Upper lobe of left lung (tissue), 6 donors: ENCODE measurements around the gene OR4D9. TPM values are rescaled to one million over a fixed set of nuclear protein-coding genes. Genes with fewer than 3 reads are reported as not detected.
"Not testable (repeated sequence)": the region's sequence is repeated elsewhere in the genome, so short reads cannot be mapped to it uniquely, and the experiment has no call there.

Experiments used
- ATAC-seq, 2 donors: fragments of 200-7000 bp; cut with Tn5 transposase; one replicate each; pipeline ENCODE4 v1.9.1; 2022; ENCODE audit warnings: mild to moderate bottlenecking in 2 of 2, moderate library complexity in 2 of 2; ENCODE audit not compliant: low FRiP score in 2 of 2
- DNase-seq, 2 donors: peaks; one replicate each; pipeline ENCODE4 v3.0.0-alpha.2; 2019 to 2020
- H3K27ac ChIP-seq, 4 donors: fragments of 200-600 bp; sonication (generic); one replicate each; pipeline ENCODE4 v1.5.1; 2016 to 2019
- H3K27me3 ChIP-seq, 4 donors: fragments of 200-600 bp; sonication (generic); one replicate each; pipeline ENCODE4 v1.5.1; 2017 to 2019
- H3K36me3 ChIP-seq, 4 donors: fragments of 200-600 bp; sonication (generic); one replicate each; pipeline ENCODE4 v1.5.1; 2016 to 2019
- H3K4me1 ChIP-seq, 4 donors: fragments of 200-600 bp; sonication (generic); one replicate each; pipeline ENCODE4 v1.5.1; 2018 to 2019
- H3K4me3 ChIP-seq, 4 donors: fragments of 200-600 bp; sonication (generic); one replicate each; pipeline ENCODE4 v1.5.1; 2017 to 2019; ENCODE audit warnings: mild to moderate bottlenecking in 2 of 4, moderate library complexity in 1 of 4
- H3K9me3 ChIP-seq, 4 donors: fragments of 200-600 bp; sonication (generic); one replicate each; pipeline ENCODE4 v1.5.1; 2018 to 2019
- EP300 ChIP-seq, 4 donors: sonication (generic); formaldehyde crosslinking; IDR thresholded peaks; one replicate each; pipeline ENCODE4 v1.5.1; 2017; ENCODE audit warnings: antibody characterized with exemption in 4 of 4, control low read depth in 2 of 4
- POLR2A ChIP-seq, 4 donors: fragments of 450-650 bp; IDR thresholded peaks; one replicate each; pipeline ENCODE4 v1.5.1; 2016 to 2017; ENCODE audit warnings: antibody characterized with exemption in 4 of 4, mild to moderate bottlenecking in 2 of 4
- POLR2AphosphoS5 ChIP-seq, 2 donors: sonication (generic); formaldehyde crosslinking; IDR thresholded peaks; one replicate each; pipeline ENCODE4 v1.5.1; 2017; ENCODE audit warnings: antibody characterized with exemption in 2 of 2
- WGBS, 2 donors: methylation state at CpG; one replicate each; pipeline ENCODE4 v1.1.5; 2017 to 2018; 5-methylcytosine and 5-hydroxymethylcytosine counted together
- total RNA-seq, 6 donors: library from RNA; depleted of rRNA in 4 of 6; stranded (reverse); fragments of >200 nt in 4 of 6; gene quantifications; one replicate each; pipeline versions ENCODE4 v1.1.0 to v1.2.1, GENCODE V29; 2016 to 2021
- TF ChIP-seq, protein P1 (sequence below), 6 experiments: fragments of 450-650 bp in 4 of 6; fragments of 200-600 bp in 2 of 6; sonication (generic) in 2 of 6; IDR thresholded peaks; one replicate each; pipeline ENCODE4 v1.5.1; 2016 to 2019; ENCODE audit warnings: antibody characterized with exemption in 6 of 6
- donor health status: DM: no; HTN: no; CAD: no; lungs with moderate emphysema.
- donor health status: DM: no; HTN: yes; CAD: no; lungs with severe emphysema.

OR4D9 gene
- total RNA-seq, 6 donors from 2014 or later = not detected

DNA sequence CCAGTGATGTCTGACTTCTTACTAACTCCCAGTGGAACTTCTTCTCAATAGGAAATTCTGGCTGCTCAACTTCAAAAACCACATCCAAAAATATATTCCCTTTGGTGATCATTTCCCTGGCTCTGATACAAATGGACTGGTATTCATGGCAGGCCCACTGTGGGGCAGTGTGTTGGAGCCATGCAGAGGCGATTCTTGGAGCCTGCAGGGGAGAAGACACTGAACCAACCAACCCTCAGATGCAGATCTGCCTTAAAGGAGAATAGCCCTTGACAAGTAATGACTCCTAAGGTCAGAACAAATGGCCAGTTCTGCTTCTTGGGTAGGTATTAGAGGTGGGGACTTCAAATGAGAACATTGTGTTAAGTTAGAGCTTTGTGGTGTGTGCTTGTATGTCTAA is 12.2 kb downstream of the OR4D9 start:
- no peaks in the 10 kb centered on the region for H3K9me3 ChIP-seq
- TF ChIP-seq POLR2AphosphoS5 (IDR thresholded peaks at IDR 0.05) (no peak), EP300 (IDR thresholded peaks at IDR 0.05) (no peak), POLR2A (IDR thresholded peaks at IDR 0.05) (no peak)
- TF ChIP-seq, protein P1, sequence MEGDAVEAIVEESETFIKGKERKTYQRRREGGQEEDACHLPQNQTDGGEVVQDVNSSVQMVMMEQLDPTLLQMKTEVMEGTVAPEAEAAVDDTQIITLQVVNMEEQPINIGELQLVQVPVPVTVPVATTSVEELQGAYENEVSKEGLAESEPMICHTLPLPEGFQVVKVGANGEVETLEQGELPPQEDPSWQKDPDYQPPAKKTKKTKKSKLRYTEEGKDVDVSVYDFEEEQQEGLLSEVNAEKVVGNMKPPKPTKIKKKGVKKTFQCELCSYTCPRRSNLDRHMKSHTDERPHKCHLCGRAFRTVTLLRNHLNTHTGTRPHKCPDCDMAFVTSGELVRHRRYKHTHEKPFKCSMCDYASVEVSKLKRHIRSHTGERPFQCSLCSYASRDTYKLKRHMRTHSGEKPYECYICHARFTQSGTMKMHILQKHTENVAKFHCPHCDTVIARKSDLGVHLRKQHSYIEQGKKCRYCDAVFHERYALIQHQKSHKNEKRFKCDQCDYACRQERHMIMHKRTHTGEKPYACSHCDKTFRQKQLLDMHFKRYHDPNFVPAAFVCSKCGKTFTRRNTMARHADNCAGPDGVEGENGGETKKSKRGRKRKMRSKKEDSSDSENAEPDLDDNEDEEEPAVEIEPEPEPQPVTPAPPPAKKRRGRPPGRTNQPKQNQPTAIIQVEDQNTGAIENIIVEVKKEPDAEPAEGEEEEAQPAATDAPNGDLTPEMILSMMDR (IDR thresholded peaks at IDR 0.05) = no peak
- 25 to 50% methylated on average over 1 of the region's 1 CpG for WGBS, 2 donors
- no peaks in the 10 kb centered on the region for H3K27me3 ChIP-seq
- H3K27ac ChIP-seq = no peak overlapping the region
- DNase-seq (no peak), ATAC-seq (peak in 1 of 2 donors; percentile 34)
- no peaks in the 10 kb centered on the region for H3K36me3 ChIP-seq
- H3K4me3 ChIP-seq = no peak overlapping the region
- no peaks in the 10 kb centered on the region for H3K4me1 ChIP-seq

GRCh38 chr11:59528711-59529110 is 17.4 kb downstream of the OR4D9 start:
- ATAC-seq = no peak
- Histone ChIP-seq H3K9me3 (no peaks in the 10 kb centered on the region), H3K27me3 (no peaks in the 10 kb centered on the region), H3K4me1 (no peaks in the 10 kb centered on the region), H3K4me3 (no peak overlapping the region), H3K36me3 (no peaks in the 10 kb centered on the region), H3K27ac (no peak overlapping the region)
- DNase-seq = no peak
- TF ChIP-seq EP300 (IDR thresholded peaks at IDR 0.05) = no peak
- no peak for TF ChIP-seq POLR2A (IDR thresholded peaks at IDR 0.05)
- TF ChIP-seq, protein P1 (IDR thresholded peaks at IDR 0.05) = no peak
- 67 to 72% methylated on average over 7 of the region's 7 CpGs for WGBS, 2 donors

DNA sequence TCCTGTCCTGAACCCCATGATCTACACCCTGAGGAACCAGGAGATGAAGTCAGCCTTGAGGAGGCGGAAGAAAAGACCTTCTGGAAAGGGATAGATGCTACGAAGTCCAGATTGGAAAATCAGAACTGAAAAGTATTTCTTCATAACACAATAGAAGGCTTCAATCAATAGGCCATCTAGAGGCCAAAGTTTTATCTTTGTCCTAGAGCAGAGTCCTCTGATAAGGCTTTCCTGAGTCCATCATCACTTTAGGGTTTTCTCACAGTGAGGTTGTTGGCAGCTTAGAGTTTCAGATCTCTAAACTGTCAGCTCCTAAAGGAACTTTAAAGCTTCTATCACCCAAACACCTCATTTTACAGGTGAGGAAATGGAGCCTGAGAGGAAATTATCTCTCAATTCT is 21.3 kb downstream of the OR4D9 start:
- 91 to 94% methylated on average over 2 of the region's 2 CpGs for WGBS, 2 donors
- DNase-seq = no peak
- TF ChIP-seq POLR2A (IDR thresholded peaks at IDR 0.05) (no peak), EP300 (IDR thresholded peaks at IDR 0.05) (no peak), POLR2AphosphoS5 (IDR thresholded peaks at IDR 0.05) (no peak)
- TF ChIP-seq, protein P1 (IDR thresholded peaks at IDR 0.05) = no peak
- H3K27me3 ChIP-seq = no peaks in the 10 kb centered on the region
- no peak overlapping the region for H3K27ac ChIP-seq
- no peaks in the 10 kb centered on the region for H3K36me3 ChIP-seq
- ATAC-seq = no peak
- H3K4me3 ChIP-seq = no peak overlapping the region
- no peaks in the 10 kb centered on the region for H3K9me3 ChIP-seq
- peaks cover 0 to 7% (median 0%) of the 10 kb centered on the region in 4 donors for H3K4me1 ChIP-seq

DNA sequence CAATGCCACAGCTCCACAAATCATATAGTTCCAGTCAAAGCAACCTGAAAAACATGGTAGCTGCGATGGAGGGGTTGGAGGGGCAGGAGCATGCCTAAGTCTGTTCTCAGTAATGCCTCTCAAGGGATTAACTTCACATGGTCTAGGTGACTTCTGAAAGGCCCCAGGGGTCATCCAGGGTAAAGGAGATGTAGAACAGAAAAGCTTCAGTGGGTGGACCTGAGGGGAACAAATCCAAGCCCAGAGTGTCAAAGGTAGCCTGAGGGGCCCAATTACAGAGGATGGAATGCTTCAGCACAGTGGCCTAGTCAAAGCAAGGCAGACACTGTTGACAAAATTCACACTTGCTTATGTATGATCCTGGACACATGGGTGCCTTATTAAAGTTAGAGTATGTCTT is 23.3 kb downstream of the OR4D9 start:
- Histone ChIP-seq H3K36me3 (no peaks in the 10 kb centered on the region), H3K4me1 (peaks cover 0 to 10% (median 0%) of the 10 kb centered on the region in 4 donors), H3K4me3 (no peak overlapping the region), H3K27me3 (no peaks in the 10 kb centered on the region), H3K27ac (no peak overlapping the region), H3K9me3 (no peaks in the 10 kb centered on the region)
- DNase-seq (no peak), ATAC-seq (no peak)
- WGBS, 2 donors = 84 to 90% methylated on average over 1 of the region's 1 CpG
- TF ChIP-seq EP300 (IDR thresholded peaks at IDR 0.05) (no peak), POLR2AphosphoS5 (IDR thresholded peaks at IDR 0.05) (no peak), POLR2A (IDR thresholded peaks at IDR 0.05) (no peak)
- TF ChIP-seq, protein P1 (IDR thresholded peaks at IDR 0.05) = no peak

DNA sequence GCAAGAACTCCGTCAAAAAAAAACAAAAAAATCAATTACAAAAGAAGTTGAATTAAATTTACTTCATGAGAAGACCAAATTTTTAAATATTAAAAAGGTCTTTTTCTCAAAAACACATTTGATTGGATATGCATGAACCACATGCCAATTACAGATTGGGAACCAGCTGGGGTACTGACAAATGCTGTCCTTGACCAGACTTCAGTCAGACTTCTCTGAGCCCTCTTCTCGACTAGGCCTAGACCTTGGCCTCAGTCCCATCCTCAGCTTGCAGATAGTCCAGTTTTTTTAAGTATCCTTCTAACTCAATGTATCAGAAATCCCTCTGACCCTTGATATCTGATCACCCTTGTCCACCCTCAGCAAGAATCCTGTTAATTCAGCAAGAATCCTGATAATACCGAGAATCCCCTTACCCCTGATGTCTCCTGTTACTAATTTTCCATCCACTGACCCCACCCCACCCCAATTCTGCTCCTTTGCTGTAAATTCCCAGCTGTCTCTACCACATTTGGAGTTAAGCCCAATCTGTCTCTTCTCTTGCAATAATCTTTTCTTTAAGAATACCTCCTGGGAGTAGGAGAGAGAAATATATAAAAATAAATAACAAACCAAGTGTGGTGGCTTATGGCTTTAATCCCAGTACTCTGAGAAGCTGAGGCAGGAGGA is 30.9 kb downstream of the OR4D9 start:
- Histone ChIP-seq H3K4me3 (no peak overlapping the region), H3K27me3 (no peaks in the 10 kb centered on the region), H3K9me3 (no peaks in the 10 kb centered on the region), H3K36me3 (no peaks in the 10 kb centered on the region), H3K27ac (no peak overlapping the region), H3K4me1 (peaks cover 0 to 3% (median 0%) of the 10 kb centered on the region in 4 donors)
- DNase-seq (no peak), ATAC-seq (no peak)
- 66 to 85% methylated on average over 3 of the region's 3 CpGs for WGBS, 2 donors
- no peak for TF ChIP-seq POLR2AphosphoS5 (IDR thresholded peaks at IDR 0.05)
- TF ChIP-seq POLR2A (IDR thresholded peaks at IDR 0.05) = no peak
- TF ChIP-seq EP300 (IDR thresholded peaks at IDR 0.05) = no peak
- TF ChIP-seq, protein P1 (IDR thresholded peaks at IDR 0.05) = no peak

DNA sequence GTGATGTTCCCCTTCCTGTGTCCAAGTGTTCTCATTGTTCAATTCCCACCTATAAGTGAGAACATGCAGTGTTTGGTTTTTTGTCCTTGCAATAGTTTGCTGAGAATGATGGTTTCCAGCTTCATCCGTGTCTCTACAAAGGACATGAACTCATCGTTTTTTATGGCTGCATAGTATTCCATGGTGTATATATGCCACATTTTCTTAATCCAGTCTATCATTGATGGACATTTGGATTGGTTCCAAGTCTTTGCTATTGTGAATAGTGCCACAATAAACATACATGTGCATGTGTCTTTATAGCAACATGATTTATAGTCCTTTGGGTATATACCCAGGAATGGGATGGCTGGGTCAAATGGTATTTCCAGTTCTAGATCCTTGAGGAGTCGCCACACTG is 32.4 kb downstream of the OR4D9 start:
- ATAC-seq, H3K27ac ChIP-seq, H3K4me1 ChIP-seq, H3K27me3 ChIP-seq, H3K4me3 ChIP-seq, H3K36me3 ChIP-seq, DNase-seq, H3K9me3 ChIP-seq: not testable (repeated sequence)
- WGBS, 2 donors = 80 to 89% methylated on average over 1 to 3 of the region's 3 CpGs
